ENCODE measurements around the gene DES.

GRCh38 chr2:219385958-219386520 lies 32.1 kb upstream of the DES start:
- TF ChIP-seq CTCF (IDR thresholded peaks at IDR 0.05 in 4 of 5, conservative IDR thresholded peaks at IDR 0.05 in 1 of 5): no peak
- no peak for TF ChIP-seq POLR2A (IDR thresholded peaks at IDR 0.05)

All from gastrocnemius medialis (tissue), 4 donors.